NCI-H82 treated with DMSO at 0.1 percent for 48 hours (cell line): ENCODE data around the gene TNIP3.
"Not testable (repeated sequence)": the region's sequence is repeated elsewhere in the genome, so short reads cannot be mapped to it uniquely, and the experiment has no call there.

ENCODE experiments used
- DNase-seq: peaks from one replicate; lab custom pipeline; 2025; ENCODE audit not compliant: unreplicated experiment; lab: John Stamatoyannopoulos, UW

TNIP3 gene

GRCh38 chr4:121164291-121164690 is at the start of gene TNIP3:
TSS of gene TNIP3 (minus strand) at chr4:121164321. CDS start at chr4:121164125, 196 bp downstream.
- DNase-seq, result no peak

- no peak for DNase-seq
Observed at GRCh38 chr4:121212806-121213205, 48.7 kb upstream of the TNIP3 start.

- DNase-seq, result no peak
Observed at GRCh38 chr4:121209171-121209570, 45.0 kb upstream of the TNIP3 start.

GRCh38 chr4:121208244-121209007 is 44.3 kb upstream of the TNIP3 start:
- no peak for DNase-seq

GRCh38 chr4:121205777-121206176 is 41.7 kb upstream of the TNIP3 start:
- not testable (repeated sequence) for DNase-seq

- no peak for DNase-seq
Observed at GRCh38 chr4:121200795-121201472, 36.8 kb upstream of the TNIP3 start.

- no peak for DNase-seq
Observed at GRCh38 chr4:121199742-121200561, 35.8 kb upstream of the TNIP3 start.

- DNase-seq, result no peak
Observed at GRCh38 chr4:121198251-121198650, 34.1 kb upstream of the TNIP3 start.

- DNase-seq, result no peak
Observed at GRCh38 chr4:121195649-121196048, 31.5 kb upstream of the TNIP3 start.

- DNase-seq, result peak; percentile 10
Observed at GRCh38 chr4:121192480-121192879, 28.4 kb upstream of the TNIP3 start.

GRCh38 chr4:121192013-121192412 is 27.9 kb upstream of the TNIP3 start:
- DNase-seq, result no peak

- no peak for DNase-seq
Observed at GRCh38 chr4:121191361-121191760, 27.2 kb upstream of the TNIP3 start.

- DNase-seq, result no peak
Observed at GRCh38 chr4:121190389-121190788, 26.3 kb upstream of the TNIP3 start.

- DNase-seq, result no peak
Observed at GRCh38 chr4:121189326-121190215, 25.4 kb upstream of the TNIP3 start.

- DNase-seq, result no peak
Observed at GRCh38 chr4:121187206-121187605, 23.1 kb upstream of the TNIP3 start.

GRCh38 chr4:121185960-121186359 is 21.8 kb upstream of the TNIP3 start:
- no peak for DNase-seq

- no peak for DNase-seq
Observed at GRCh38 chr4:121183989-121184388, 19.9 kb upstream of the TNIP3 start.

- no peak for DNase-seq
Observed at GRCh38 chr4:121183361-121183760, 19.2 kb upstream of the TNIP3 start.

GRCh38 chr4:121182296-121182695 is 18.2 kb upstream of the TNIP3 start:
- DNase-seq, result no peak

GRCh38 chr4:121181493-121181892 is 17.4 kb upstream of the TNIP3 start:
- DNase-seq, result no peak

GRCh38 chr4:121180558-121180957 is 16.4 kb upstream of the TNIP3 start:
- no peak for DNase-seq
